Coronary artery (tissue), 2 donors: Measurements from ENCODE around the gene MUSK.

Source experiments
- DNase-seq: peaks from one replicate; pipeline ENCODE4 v3.0.0-alpha.2; 2017; ENCODE audit warnings: low spot score
- H3K27ac ChIP-seq, 2 donors: fragments of 200-600 bp; sonication (generic); one replicate each; pipeline ENCODE4 v1.5.1; 2016 to 2019
- H3K4me3 ChIP-seq: fragments of 200-600 bp; sonication (generic); 2 replicates; pipeline ENCODE4 v1.5.1; 2016; ENCODE audit warnings: mild to moderate bottlenecking, moderate library complexity
- TF ChIP-seq, protein P1 (sequence below): fragments of 200-600 bp; sonication (generic); IDR thresholded peaks from one replicate; pipeline ENCODE4 v1.5.1; 2019; ENCODE audit warnings: antibody characterized with exemption

The MUSK gene

DNA sequence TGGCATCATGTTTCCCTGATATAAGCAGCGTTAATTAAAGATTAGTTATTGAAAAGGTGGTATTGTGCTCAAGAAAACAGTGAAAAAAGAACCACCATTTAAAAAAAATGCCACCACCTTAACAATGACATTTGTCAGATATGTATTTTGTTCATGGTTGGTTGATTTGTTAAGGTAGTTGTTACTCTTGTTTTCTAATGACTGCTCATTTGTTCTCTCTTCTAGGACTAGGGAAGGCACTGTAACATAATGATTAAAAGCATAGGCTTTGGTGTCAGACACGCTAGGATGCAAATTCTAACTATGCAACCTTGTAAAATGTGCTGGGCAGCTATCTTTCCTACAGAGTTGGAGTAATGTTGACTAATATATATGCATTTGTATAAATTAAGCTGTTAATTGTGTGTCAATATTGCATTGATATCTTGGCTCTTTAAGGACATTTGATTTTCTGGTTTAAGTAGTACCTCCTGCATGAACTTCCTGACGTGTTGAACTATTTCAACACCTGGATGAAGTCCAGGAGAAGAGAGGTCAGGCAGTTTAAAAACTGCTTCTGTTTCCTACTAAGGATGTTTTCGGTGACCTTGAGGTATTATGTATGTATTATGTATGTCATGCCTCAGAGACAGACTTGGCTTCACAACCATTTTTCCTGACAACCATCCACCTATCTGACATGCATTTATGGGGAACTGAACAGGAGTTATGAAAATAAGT lies 77.8 kb downstream of the MUSK start:
- Histone ChIP-seq H3K27ac (peak overlapping the region in 1 of 2 donors; percentile 89), H3K4me3 (no peak overlapping the region)
- no peak for DNase-seq
- TF ChIP-seq, protein P1, sequence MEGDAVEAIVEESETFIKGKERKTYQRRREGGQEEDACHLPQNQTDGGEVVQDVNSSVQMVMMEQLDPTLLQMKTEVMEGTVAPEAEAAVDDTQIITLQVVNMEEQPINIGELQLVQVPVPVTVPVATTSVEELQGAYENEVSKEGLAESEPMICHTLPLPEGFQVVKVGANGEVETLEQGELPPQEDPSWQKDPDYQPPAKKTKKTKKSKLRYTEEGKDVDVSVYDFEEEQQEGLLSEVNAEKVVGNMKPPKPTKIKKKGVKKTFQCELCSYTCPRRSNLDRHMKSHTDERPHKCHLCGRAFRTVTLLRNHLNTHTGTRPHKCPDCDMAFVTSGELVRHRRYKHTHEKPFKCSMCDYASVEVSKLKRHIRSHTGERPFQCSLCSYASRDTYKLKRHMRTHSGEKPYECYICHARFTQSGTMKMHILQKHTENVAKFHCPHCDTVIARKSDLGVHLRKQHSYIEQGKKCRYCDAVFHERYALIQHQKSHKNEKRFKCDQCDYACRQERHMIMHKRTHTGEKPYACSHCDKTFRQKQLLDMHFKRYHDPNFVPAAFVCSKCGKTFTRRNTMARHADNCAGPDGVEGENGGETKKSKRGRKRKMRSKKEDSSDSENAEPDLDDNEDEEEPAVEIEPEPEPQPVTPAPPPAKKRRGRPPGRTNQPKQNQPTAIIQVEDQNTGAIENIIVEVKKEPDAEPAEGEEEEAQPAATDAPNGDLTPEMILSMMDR = no peak

DNA sequence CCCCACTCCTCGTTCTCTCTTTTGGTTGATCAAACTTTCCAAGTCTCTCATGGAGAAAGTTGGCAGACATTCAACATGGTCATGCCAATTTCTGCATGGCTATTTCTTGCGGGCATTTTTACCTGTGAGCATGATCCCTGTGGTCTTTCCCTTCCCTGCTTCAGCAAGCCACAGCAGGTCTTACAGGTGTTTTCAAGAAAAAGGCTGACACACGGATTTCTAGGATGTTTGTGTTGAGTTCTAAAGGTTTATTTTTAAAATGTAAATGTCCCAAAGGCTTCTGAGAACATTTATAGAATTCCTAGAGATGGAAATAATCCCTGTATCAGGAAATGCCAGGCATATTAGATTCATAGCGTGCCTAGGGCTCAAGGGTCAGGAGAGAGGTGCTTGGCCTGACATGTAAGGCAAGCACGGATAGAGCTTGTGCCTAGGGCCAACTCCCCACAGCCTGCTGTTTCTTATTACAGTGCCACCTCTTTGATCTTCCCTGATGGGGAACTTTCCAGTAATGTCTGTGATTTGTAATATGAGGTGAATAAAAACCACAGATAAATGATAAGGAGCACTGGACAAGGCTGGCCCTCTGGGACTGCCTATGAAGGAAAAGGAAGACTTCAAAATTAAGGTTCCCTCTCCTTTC lies 79.8 kb downstream of the MUSK start:
- Histone ChIP-seq H3K27ac (no peak overlapping the region), H3K4me3 (no peak overlapping the region)
- TF ChIP-seq, protein P1 = no peak
- no peak for DNase-seq

DNA sequence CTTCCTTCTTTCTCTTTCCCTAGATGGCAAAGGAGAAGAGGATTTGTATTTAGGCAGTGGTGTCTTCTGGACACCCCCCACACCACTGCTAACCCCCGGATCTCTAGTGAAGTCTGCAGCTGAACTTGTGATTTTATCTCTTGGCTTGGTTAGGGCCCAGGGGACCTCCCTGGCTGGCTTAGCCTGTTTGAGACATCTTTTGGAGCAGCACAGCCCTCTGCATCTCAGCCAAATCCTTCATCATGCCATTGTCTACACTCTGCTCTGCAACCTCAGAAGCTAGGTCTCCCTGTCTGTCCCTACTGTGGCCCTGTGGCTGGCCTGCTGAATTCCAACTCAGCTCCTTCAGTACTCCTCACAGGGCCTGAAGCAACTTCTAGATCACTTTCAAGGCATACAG lies 81.7 kb downstream of the MUSK start:
- no peak for DNase-seq
- peak overlapping the region; percentile 30 to 33 for H3K27ac ChIP-seq
- H3K4me3 ChIP-seq = no peak overlapping the region
- TF ChIP-seq, protein P1 = no peak

DNA sequence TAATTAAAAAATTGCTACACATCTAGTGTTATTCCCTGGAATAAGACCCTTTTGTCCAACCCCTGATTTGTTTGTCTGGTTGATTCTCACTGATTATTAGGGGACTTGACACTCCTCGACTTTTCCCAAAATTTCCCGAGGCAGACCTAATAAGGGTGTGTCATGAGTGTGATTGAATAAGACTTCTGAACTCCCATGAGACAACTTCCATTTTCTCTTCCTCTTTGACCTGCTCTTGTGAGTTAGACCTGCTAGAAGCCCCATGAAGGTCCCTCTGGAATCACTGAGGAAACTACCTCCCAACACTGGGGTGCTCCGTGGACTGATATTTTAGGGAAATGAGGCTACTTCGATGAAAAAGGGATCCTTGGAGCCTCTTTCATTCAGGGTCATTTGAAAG lies 83.4 kb downstream of the MUSK start:
- DNase-seq = no peak
- TF ChIP-seq, protein P1 = no peak
- no peak overlapping the region for H3K4me3 ChIP-seq
- no peak overlapping the region for H3K27ac ChIP-seq

DNA sequence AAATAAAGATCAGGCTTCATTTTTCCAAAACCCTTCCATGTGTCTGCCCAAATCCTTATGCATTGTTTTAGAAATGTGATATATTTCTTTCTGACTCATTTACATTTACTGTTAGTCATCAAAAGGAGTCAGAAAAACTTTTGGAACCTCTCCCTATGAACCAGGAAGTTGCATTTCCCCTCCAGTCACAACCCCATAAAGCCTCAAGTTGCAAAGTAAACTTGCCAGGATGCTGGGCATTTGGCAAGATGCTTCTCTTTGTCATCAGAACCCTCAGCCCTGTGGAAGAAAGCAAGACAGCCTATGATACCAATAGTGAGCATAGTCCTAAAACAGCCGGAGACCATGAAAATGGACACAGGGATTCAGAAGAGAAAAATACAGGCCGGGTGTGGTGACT lies 84.2 kb downstream of the MUSK start:
- no peak for DNase-seq
- H3K27ac ChIP-seq = no peak overlapping the region
- TF ChIP-seq, protein P1 = no peak
- H3K4me3 ChIP-seq = no peak overlapping the region

DNA sequence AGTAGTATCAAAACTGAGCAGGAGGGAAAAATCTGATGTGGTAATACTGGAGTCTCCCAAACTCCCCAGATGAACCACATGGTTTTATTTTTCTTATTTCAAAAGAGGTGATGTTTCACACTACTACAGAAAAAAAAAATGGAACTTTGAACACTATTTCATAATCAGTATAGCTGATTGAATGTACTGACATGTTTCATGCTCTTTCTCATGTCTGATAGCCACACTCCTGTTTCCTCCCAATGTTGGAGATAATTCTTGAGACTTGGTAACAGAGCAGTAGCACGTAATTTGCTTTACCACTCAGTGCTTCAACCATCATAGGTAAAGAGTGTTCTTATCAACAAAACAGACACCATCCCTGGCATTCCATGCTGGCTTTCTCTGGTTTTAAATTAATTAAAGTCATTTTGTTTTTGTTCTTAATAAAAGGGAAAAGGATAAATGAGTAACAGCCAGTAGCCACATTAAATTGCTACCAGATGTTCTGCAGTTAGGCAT lies 85.2 kb downstream of the MUSK start:
- DNase-seq = no peak
- TF ChIP-seq, protein P1 = no peak
- no peak overlapping the region for H3K4me3 ChIP-seq
- H3K27ac ChIP-seq = peak overlapping the region in 1 of 2 donors; percentile 58

DNA sequence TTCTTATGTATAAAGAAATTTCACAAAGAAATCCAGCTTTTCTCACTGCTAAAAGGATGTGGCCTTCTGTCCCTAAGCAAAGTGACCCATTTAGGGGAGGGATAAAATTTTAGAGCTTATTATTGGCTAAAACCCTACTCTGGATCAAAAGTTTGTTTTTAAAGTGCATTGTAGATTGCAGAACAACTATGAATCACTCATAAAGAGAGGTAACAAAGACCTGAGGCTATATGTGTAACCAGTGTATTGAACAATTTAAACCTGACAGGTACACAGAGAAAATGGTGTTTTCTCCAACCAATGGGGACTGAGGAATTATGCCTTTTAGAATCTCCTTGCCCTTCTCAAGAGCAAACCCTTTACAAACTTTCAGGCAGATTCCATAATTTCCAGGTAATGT lies 86.6 kb downstream of the MUSK start:
- Histone ChIP-seq H3K4me3 (no peak overlapping the region), H3K27ac (no peak overlapping the region)
- no peak for DNase-seq
- TF ChIP-seq, protein P1 = no peak
